Body of pancreas (tissue), 4 donors: ENCODE measurements around the gene ITGB2.

ENCODE experiments used
- POLR2A ChIP-seq, 3 donors: fragments of 450-650 bp; IDR thresholded peaks; one replicate each; pipeline ENCODE4 v1.6.1; 2016; ENCODE audit warnings: antibody characterized with exemption in 3 of 3, mild to moderate bottlenecking in 2 of 3
- TF ChIP-seq, protein P1 (sequence below), 7 experiments: fragments of 450-650 bp in 4 of 7; fragments of 200-600 bp in 3 of 7; sonication (generic) in 3 of 7; IDR thresholded peaks; one replicate each; pipeline ENCODE4 v1.5.1; 2016 to 2019; ENCODE audit warnings: antibody characterized with exemption in 7 of 7

DNA sequence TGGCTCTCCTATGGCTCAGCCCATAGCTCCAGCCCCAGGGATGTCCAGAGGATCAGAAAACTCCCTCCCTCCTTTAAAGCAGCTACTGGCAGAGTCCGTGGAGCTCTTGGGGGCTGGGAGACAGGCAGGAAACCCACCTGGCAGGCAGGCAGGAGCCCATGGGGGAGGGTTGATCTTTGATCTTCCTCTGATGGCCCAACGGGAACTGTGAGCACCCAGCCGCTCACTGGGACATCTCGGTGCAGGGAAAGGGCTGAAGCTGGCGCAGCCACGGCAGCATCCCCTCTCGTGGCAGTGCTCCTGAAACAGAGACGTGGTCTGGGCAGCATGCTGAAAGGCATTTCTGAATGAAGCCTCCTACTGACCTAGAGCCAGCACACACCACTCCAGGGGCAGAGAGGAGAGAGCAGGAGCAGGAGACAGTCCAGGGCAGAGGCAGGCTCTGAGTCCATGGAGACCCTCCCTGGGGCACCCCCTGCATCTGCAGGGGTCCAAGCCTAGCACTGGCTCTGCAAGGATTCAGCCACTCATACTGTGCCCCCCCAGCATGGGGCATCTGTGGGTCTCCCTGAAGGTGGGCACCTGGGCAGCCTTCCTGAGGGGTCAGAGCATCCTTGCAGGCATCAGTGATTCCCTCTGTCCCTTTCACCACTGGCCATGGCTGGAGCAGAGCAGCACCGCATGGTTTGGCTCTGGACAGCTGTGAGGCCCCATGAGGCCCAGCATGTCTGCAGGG, 14.3 kb upstream of the ITGB2 start:
- TF ChIP-seq, protein P1, sequence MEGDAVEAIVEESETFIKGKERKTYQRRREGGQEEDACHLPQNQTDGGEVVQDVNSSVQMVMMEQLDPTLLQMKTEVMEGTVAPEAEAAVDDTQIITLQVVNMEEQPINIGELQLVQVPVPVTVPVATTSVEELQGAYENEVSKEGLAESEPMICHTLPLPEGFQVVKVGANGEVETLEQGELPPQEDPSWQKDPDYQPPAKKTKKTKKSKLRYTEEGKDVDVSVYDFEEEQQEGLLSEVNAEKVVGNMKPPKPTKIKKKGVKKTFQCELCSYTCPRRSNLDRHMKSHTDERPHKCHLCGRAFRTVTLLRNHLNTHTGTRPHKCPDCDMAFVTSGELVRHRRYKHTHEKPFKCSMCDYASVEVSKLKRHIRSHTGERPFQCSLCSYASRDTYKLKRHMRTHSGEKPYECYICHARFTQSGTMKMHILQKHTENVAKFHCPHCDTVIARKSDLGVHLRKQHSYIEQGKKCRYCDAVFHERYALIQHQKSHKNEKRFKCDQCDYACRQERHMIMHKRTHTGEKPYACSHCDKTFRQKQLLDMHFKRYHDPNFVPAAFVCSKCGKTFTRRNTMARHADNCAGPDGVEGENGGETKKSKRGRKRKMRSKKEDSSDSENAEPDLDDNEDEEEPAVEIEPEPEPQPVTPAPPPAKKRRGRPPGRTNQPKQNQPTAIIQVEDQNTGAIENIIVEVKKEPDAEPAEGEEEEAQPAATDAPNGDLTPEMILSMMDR (IDR thresholded peaks at IDR 0.05) = no peak
- no peak for TF ChIP-seq POLR2A (IDR thresholded peaks at IDR 0.05)
